ENCODE results near the gene TRIP12. TPM values are rescaled to one million over a fixed set of nuclear protein-coding genes. Genes with fewer than 3 reads are reported as not detected.

Gene TRIP12
- total RNA-seq (100 to 1,000 TPM; 177 to 263 (median 224) TPM), polyA plus RNA-seq (10 to 100 TPM; 15.3 to 24.7 (median 18.1) TPM)
- long read RNA-seq, donor 1, partial matches to known transcripts = 0 of 1 reads
- long read RNA-seq, donor 1, other reads (novel, unspliced or antisense) = 0 of 1 reads
- long read RNA-seq, donor 2, partial matches to known transcripts = 0 of 3 reads
- long read RNA-seq, donor 2, other reads (novel, unspliced or antisense) = 0 of 3 reads

DNA sequence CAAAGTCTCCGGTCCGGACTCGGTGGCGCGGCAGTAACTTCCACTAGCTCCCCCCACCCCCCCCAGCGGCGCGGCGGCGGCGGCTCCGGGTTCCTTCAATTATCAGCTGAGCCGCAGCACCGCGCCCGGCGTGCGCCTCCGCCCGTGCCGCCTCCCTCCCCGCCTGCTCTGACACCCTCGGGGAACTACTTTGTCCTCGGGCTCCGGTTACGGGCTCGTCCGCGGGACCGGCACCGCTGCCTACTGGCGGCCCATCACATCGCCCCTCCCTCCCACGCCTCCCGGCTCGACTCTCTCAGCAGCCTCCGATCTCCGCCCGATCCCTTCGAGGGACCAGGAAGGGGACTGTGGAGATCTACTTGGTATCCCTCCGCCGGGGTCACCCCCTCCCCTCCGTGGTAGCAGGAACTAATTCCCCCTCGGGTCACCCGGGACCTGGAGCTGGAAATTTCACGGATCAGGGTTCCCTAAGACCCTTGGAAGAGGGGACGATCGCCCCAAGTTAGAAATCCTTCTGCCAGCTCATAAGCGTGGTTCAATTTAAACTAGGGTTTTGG lies at the start of gene TRIP12:
Gene TRIP12, minus strand, starts transcription at position 118 of the 557 bp plus-strand sequence. CDS start 41,930 bp downstream, outside the sequence.
- TF ChIP-seq, protein P1, sequence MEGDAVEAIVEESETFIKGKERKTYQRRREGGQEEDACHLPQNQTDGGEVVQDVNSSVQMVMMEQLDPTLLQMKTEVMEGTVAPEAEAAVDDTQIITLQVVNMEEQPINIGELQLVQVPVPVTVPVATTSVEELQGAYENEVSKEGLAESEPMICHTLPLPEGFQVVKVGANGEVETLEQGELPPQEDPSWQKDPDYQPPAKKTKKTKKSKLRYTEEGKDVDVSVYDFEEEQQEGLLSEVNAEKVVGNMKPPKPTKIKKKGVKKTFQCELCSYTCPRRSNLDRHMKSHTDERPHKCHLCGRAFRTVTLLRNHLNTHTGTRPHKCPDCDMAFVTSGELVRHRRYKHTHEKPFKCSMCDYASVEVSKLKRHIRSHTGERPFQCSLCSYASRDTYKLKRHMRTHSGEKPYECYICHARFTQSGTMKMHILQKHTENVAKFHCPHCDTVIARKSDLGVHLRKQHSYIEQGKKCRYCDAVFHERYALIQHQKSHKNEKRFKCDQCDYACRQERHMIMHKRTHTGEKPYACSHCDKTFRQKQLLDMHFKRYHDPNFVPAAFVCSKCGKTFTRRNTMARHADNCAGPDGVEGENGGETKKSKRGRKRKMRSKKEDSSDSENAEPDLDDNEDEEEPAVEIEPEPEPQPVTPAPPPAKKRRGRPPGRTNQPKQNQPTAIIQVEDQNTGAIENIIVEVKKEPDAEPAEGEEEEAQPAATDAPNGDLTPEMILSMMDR (IDR thresholded peaks at IDR 0.05 in 8 of 11, conservative IDR thresholded peaks at IDR 0.05 in 3 of 11) = peak in 1 of 11 experiments; percentile 3
- TF ChIP-seq POLR2A (IDR thresholded peaks at IDR 0.05) (peak in 1 of 3 donors; percentile 19), POLR2AphosphoS5 (IDR thresholded peaks at IDR 0.05) (peak; percentile 79 to 88 (median 84))
- Histone ChIP-seq H3K27ac (peak within 1 kb of the TSS; percentile 93 to 99 (median 98)), H3K9me3 (no peaks in the 10 kb centered on the region), H3K27me3 (replicated peaks in 1 of 7) (no peaks in the 10 kb centered on the region), H3K4me1 (peaks cover 14 to 58% (median 44%) of the 10 kb centered on the region in 6 donors), H3K4me3 (peak within 1 kb of the TSS; percentile 96 to 100 (median 100)), H3K36me3 (peaks cover 0 to 16% (median 0%) of the 10 kb centered on the region in 6 donors)
- WGBS, 5 donors = 0 to 2% (median 1%) methylated on average over 24 to 49 of the region's 49 CpGs
- intact Hi-C loops (cut with DNase I; ENCODE audit: low total_unique reads) = no loop called here
- peak; percentile 96 for DNase-seq

DNA sequence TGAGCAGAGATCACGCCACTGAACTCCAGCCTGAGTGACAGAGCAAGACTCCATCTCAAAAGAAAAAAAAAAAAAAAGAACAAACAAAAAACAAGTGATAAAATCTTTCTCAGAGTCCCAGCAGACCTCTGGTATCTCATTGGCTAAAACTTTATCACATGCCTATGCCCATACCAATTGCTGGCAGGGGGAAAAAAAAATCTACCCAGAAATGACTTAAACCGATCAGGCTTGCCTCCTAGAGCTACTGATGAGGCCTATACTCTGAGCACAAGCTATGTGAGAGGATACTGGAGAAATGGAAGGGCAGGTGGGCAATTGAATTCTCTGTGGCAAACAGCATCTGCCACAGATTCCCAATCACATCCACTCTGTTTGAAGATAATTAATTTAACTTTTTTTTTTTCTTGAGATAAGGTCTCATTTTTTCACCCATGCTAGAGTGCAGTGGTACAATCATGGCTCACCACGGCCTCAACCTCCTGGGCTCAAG lies 49.5 kb upstream of the TRIP12 start:
- 89 to 94% (median 93%) methylated on average over 3 of the region's 3 CpGs for WGBS, 5 donors
- TF ChIP-seq, protein P1 (IDR thresholded peaks at IDR 0.05 in 8 of 11, conservative IDR thresholded peaks at IDR 0.05 in 3 of 11) = no peak
- TF ChIP-seq POLR2AphosphoS5 (IDR thresholded peaks at IDR 0.05) (no peak), POLR2A (IDR thresholded peaks at IDR 0.05) (no peak)
- H3K27ac ChIP-seq = no peak overlapping the region
- no peak overlapping the region for H3K4me3 ChIP-seq
- intact Hi-C loops (cut with DNase I; ENCODE audit: low total_unique reads) = no loop called here
- no peaks in the 10 kb centered on the region for H3K36me3 ChIP-seq
- no peaks in the 10 kb centered on the region for H3K27me3 ChIP-seq (replicated peaks in 1 of 7)
- no peak for DNase-seq
- no peaks in the 10 kb centered on the region for H3K4me1 ChIP-seq
- no peaks in the 10 kb centered on the region for H3K9me3 ChIP-seq

DNA sequence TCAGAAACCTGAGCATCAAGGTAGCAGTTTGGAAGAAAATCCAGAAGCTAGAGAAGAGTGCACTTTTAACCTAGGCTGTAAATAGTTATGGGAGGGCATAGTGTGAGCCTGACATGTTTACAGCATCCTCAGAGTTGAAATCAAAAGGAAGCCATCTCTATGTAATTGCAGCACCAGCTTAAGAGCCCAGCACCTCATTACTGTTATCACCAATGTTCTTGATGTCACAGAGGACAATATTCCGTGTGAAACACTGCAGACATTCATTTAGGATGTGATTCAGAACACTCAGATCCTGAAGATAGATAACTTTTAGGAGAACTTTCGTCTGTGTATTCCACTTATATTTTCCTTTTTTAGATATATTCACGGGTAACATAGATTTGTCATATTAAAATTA lies 48.6 kb upstream of the TRIP12 start:
- H3K4me3 ChIP-seq = no peak overlapping the region
- intact Hi-C loops (cut with DNase I; ENCODE audit: low total_unique reads) = no loop called here

More for the DNA sequence above, 48.6 kb upstream of the TRIP12 start:
- Histone ChIP-seq H3K27ac (no peak overlapping the region), H3K9me3 (no peaks in the 10 kb centered on the region), H3K36me3 (no peaks in the 10 kb centered on the region), H3K27me3 (replicated peaks in 1 of 7) (no peaks in the 10 kb centered on the region), H3K4me1 (no peaks in the 10 kb centered on the region)
- no peak for DNase-seq
- WGBS, 5 donors = 83 to 90% (median 89%) methylated on average over 3 of the region's 3 CpGs
- TF ChIP-seq POLR2AphosphoS5 (IDR thresholded peaks at IDR 0.05) (no peak), POLR2A (IDR thresholded peaks at IDR 0.05) (no peak)
- TF ChIP-seq, protein P1 (IDR thresholded peaks at IDR 0.05 in 8 of 11, conservative IDR thresholded peaks at IDR 0.05 in 3 of 11) = no peak
